HG02943 (cell line): Measurements from ENCODE around the gene PDGFD.

Source experiments
- ATAC-seq: cut with Tn5 transposase; IDR thresholded peaks from one replicate; pipeline ENCODE4 v1.9.1; 2021; ENCODE audit warnings: mild to moderate bottlenecking, low read depth, moderate library complexity; ENCODE audit not compliant: unreplicated experiment

PDGFD gene

GRCh38 chr11:104146943-104147342 lies 17.0 kb downstream of the PDGFD start:
- no peak for ATAC-seq

- no peak for ATAC-seq
These were observed 17.5 kb downstream of the PDGFD start for GRCh38 chr11:104146421-104146820.

- no peak for ATAC-seq
These were observed 18.9 kb downstream of the PDGFD start for GRCh38 chr11:104145062-104145461.

DNA sequence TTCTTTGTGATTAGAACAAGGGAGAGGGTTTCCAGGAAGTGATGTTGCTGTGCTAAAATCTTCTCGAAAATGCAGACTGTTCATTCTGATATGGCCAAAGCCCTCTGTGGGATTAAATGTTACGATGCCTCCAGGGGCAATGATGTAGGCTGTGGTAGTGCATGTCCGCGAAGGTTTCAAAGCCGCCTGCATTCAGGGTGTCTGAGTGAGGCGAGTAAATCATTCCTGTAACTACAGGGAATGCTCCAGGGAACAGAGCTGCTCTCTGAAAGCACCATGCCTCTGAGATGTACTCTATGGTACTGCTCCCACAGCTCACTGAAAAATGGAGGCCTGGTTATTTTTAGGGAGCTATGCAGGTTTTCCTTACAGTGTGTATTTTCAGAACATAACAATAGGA lies 21.2 kb downstream of the PDGFD start:
- no peak for ATAC-seq

DNA sequence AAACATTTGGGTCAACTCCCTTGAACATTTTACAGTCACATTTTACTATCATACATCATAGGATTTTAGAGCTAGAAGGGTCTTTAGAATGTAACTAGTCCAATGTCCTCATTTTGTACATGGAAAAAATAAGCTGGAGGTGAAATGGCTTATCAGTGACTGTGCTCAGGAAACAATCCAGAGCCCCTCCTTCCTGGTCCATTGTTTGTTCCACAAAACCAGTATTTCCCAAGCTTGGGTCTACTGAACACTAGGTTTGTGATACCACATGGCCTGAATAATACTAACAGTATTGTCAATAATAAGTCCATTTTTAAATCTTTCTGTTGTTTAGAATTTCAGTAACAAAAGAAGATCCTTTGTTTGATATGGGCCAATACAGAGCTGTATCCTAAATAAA lies 27.1 kb downstream of the PDGFD start:
- no peak for ATAC-seq

DNA sequence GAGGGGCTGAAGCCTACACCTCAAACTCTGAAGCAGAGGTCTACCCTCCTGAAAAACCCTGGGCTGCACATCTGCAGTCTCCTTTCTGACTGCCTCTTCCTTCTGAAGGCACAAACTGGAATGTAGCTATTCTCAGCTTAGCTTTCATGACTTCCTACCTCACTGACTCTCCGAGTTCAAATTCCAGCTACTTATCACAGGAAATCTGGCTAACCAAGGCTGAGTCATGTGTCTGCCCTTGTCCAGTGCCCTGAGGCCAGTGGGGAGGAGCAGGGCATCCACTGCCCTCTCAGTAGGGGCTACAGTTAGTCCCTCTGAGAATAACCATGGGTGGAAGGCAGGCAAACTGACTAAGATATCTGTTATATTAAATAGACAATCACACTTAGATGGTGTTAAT lies 29.2 kb downstream of the PDGFD start:
- ATAC-seq = no peak

DNA sequence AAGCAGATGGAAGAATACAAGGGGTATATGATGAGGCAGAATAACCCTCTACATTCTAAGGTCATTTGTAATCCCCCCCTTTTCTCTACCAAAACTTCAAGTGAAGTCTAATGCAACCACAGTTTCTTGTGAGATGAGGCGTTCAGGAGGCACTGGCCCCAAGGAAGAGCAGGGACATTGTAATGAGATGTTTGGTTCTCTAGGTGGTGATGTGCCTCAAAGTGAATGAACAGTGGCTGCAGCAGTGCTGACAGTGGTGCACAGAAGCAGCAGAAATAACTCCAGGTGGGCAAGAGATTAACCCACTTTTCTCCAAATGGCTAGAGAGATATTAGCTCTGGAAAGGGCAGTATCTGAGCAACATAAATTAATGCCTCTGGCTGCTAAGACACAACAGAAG lies 33.8 kb downstream of the PDGFD start:
- no peak for ATAC-seq

DNA sequence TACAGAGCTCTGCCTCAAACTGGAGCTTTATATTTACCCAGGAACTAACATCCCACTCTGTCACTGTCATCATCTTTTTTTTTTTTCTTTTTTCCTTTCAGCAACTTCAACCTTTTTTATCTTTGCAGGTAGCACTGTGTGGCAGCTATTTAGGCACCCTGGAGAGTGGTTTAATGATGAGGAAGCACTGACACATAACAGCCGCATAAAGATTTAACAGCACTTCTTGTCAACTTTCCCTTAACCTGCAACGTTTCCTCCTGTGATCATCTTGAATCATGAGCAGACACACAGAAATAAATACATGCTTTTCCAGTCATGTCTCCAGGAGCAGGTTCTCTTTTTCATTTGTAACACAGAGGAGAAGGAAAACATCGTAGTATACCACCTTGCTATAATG lies 34.8 kb downstream of the PDGFD start:
- ATAC-seq = no peak

DNA sequence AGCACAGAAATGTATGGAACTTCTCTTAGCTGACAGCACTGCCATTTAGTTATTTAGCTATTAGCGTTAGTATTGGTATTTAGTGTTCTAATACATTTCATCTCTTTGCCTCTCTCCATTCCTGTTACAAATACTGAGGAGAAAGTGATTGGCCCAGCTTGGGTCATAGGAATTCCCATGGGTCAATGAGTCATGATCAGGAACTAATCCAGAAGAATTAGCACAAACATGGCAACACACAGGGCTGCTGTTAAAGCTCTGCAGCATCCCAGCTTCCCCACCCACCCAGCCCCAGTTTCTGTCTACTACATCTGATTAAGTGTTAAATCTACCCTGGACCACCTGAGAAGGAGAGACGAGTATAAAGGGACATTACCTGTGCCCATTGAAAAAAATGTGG lies 36.1 kb downstream of the PDGFD start:
- ATAC-seq = no peak

DNA sequence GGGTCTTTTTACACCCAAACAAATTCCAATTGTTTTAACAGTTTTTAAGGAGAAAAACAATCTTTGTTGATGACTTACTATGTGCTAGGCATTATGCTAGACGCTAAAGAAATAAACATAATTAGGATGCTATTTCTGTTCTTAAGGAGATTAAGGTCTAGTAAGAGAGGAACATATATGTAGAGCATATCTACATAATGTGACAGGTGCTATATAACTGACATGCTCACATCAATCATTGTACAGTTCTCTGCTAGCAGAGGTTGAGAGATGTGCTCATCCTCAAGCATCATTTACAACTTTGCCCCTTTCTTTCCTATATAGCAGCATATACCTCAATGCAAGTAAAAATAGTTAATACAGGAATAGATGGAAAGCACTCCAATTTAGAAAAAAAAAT lies 37.5 kb downstream of the PDGFD start:
- no peak for ATAC-seq

DNA sequence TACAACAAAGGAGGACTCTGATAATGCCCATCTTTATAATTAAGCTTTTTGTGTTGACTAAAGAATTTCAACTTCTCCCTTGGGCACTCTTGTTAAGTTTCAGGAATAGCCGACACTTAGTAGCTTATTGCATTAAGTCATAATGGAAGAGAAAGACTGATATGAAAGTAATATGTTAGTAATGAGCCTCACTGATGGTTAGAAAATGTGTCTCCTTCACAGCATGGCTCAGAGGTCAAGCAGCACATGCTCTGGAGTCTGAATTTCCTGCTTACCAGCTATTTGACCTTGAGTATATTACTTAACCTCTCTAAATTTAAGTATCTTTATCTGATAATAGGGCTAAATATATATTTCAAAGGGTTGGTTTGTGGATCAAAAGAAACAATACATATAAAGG lies 39.0 kb downstream of the PDGFD start:
- no peak for ATAC-seq

- no peak for ATAC-seq
These were observed 41.1 kb downstream of the PDGFD start for GRCh38 chr11:104122836-104123235.

GRCh38 chr11:104122011-104122635 lies 41.8 kb downstream of the PDGFD start:
- ATAC-seq = no peak

- ATAC-seq = no peak
These were observed 43.3 kb downstream of the PDGFD start for GRCh38 chr11:104120493-104121137.

- no peak for ATAC-seq
These were observed 45.7 kb downstream of the PDGFD start for GRCh38 chr11:104118105-104118744.

- no peak for ATAC-seq
These were observed 50.4 kb downstream of the PDGFD start for GRCh38 chr11:104113541-104113940.

DNA sequence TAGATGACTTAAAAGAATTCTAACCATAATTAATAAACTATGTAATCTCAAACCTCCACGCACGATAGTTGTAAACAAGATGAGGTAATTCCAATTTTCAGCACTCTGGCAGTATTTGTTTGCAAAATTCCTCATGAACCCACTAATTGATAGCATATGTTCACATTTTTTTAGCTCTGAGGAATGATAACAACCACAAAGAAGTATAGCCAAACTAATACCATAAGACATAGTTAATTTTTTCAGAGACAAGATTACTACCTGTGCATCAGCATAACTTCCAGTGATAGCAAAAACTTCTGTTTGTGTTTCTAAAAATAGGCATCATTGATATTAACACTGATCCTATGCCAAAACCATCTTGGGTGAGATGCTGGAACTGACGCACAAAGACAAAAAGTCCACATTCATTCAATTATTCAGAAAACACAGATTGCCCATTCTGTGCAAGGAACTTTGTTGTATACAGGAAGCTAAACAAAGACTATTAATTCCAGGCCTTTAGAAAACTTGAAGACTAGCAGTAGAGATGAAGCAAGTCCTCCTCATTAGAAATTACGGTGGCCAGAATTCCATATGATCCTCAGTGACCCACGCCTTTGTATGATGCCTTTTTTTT lies 57.7 kb downstream of the PDGFD start:
- ATAC-seq = no peak

- no peak for ATAC-seq
These were observed 58.8 kb downstream of the PDGFD start for GRCh38 chr11:104105155-104105554.

DNA sequence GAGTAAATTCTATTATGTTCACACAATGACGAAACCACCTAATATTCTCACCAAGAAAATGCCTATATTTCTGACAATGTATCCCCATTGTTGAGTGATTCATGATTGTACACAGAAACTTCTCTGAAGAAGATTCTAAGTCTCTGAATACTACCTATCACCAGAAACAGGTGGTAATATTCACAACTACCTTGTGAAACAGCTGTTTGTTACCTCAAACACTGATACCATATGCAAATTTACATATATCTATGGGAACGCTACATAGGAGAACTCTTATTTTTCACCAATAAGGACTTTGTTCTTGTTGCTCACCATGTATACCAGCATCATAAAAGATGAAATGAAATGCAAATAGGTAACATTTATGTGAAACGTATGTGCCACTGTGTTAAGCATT lies 59.3 kb downstream of the PDGFD start:
- no peak for ATAC-seq

DNA sequence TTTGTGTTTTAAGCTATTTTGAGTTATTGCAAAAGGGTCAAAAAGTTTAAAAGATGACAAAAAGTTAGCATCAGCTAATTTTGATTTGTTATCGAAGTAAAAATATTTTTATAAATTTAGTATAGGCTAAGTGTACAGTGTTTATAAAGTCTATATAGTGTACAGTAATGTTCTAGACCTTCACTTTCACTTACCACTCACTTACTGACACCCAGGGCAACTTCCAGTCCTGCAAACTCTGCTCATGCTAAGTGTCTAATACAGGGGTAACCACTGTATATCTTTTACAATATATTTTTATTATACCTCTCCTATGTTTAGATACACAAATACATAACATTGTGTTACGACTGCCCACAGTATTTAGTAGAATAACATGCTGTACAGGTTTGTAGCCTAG lies 59.7 kb downstream of the PDGFD start:
- ATAC-seq = no peak

GRCh38 chr11:104098555-104098954 lies 65.4 kb downstream of the PDGFD start:
- no peak for ATAC-seq

DNA sequence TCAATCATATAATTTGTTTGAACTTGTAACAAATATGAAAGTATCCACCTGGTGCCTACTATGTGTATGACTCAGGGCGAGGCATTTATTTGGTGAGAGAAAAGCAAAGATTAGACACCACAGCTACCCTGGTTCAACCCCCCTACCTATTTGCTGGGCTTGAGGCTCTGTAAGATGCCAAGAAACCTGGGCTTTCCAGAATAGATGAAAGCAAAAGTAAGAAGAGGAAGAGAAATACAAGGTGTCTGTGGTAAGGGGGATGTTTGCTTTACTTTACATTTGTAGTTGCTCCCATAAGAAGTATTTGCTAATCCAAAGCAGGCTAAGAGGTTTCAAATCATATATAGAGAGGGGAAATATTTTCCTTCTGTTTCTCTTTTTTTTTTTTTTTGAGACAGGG lies 65.8 kb downstream of the PDGFD start:
- no peak for ATAC-seq
